ENCODE data around the gene CRHBP. TPM values are rescaled to one million over a fixed set of nuclear protein-coding genes. Genes with fewer than 3 reads are reported as not detected.
"Not testable (repeated sequence)": the region's sequence is repeated elsewhere in the genome, so short reads cannot be mapped to it uniquely, and the experiment has no call there.

The CRHBP gene
- total RNA-seq: not detected

DNA sequence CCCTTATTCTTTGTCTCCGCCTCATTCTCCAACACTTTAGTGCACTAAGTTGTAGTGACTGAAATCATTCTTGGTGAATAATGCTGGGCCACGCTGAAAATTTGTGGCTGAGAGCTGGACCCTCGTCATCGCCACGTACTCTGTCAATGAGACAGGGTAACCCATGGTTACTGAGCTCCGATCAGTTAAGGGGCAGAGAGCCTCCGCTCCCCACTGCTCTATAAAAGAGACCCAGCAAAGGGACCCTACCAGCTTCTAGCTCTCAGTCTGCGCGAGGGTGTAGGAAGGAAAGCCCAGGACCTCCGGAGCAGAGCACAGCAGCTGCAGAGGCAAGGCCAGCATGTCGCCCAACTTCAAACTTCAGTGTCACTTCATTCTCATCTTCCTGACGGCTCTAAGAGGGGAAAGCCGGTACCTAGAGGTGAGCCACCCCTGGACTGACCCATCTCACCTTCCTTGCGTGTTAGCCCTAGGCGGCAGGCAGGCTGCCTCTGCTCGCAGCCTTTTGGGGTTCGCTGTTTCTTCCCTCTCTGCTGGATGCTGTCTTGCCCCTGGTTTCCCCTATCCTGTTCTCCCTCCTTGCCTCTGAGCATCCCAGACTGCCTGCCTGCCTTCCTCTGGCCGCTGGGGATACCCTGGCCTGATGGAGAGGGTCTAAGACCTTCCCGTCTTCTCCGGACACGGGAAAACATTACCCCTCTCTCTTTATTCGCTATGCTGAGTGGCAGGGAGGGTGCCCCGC, at the start of gene CRHBP:
Gene CRHBP, plus strand, starts transcription at position 251 of the 742 bp plus-strand sequence. Its CDS starts 90 bp downstream, at position 341.
- Mint-ChIP-seq H3K27ac (no peak within 1 kb of the TSS), H3K36me3 (no peaks in the 10 kb centered on the region), H3K27me3 (peaks cover 30 to 34% of the 10 kb centered on the region in 2 donors), H3K4me1 (ENCODE audit: low read depth in 2 of 2) (no peaks in the 10 kb centered on the region), H3K9me3 (no peaks in the 10 kb centered on the region), H3K4me3 (no peak within 1 kb of the TSS)
- no peak for DNase-seq (ENCODE audit: low spot score)
- ATAC-seq: no peak

- ATAC-seq (no peak), DNase-seq (ENCODE audit: low spot score) (no peak)
- no peaks in the 10 kb centered on the region for H3K9me3 Mint-ChIP-seq
- peaks cover 5 to 14% of the 10 kb centered on the region in 2 donors for H3K27me3 Mint-ChIP-seq
- H3K36me3 Mint-ChIP-seq: no peaks in the 10 kb centered on the region
- no peak overlapping the region for H3K27ac Mint-ChIP-seq
- no peaks in the 10 kb centered on the region for H3K4me1 Mint-ChIP-seq (ENCODE audit: low read depth in 2 of 2)
- H3K4me3 Mint-ChIP-seq: no peak overlapping the region
These were observed 44.7 kb upstream of the CRHBP start for GRCh38 chr5:76908166-76908565.

DNA sequence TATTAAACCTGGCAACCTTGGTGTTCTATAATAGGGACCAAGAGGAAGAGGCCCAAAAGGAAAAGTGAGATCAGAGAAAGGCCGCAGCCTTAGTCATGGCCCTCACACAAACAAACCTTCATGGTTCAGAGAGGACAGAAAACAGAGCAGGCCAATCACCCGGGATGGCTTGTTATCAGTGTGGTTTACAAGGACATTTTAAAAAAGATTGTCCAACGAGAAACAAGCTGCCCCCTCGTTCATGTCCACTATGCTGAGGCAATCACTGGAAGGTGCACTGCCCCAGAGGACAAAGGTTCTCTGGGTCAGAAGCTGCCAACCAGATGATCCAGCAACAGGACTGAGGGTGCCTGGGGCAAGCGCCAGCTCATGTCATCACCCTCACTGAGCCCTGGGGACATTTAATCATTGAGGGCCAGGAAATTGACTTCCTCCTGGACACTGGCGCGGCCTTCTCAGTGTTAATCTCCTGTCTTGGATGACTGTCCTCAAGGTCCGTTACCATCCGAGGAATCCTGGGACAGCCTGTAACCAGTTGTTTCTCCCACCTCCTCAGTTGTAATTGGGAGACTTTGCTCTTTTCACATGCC, 42.4 kb upstream of the CRHBP start:
- H3K27me3 Mint-ChIP-seq: peaks cover 5 to 14% of the 10 kb centered on the region in 2 donors
- not testable (repeated sequence) for H3K36me3 Mint-ChIP-seq; H3K9me3 Mint-ChIP-seq; ATAC-seq; H3K27ac Mint-ChIP-seq; DNase-seq (ENCODE audit: low spot score); H3K4me1 Mint-ChIP-seq (ENCODE audit: low read depth in 2 of 2); H3K4me3 Mint-ChIP-seq

GRCh38 chr5:76914671-76915070, 38.2 kb upstream of the CRHBP start:
- not testable (repeated sequence) for H3K4me1 Mint-ChIP-seq (ENCODE audit: low read depth in 2 of 2); H3K27me3 Mint-ChIP-seq; DNase-seq (ENCODE audit: low spot score); H3K9me3 Mint-ChIP-seq; ATAC-seq; H3K4me3 Mint-ChIP-seq; H3K27ac Mint-ChIP-seq; H3K36me3 Mint-ChIP-seq

DNA sequence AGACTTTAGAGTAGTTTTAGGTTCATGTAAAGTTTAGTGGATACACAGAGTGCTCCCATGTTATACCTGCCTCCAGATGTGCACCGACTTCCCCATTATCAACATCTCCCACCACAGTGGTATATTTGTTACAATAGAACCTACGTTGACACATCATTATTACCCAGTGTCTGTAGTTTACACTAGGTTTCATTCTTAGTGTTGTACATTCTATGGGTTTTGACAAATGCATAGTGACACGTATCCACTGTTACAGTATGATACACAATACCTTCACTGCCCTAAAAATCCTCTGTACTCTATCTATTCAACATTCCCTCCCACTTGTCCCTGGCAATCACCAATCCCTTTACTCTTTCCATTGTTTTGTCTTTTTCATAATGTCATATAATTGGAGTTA, 34.3 kb upstream of the CRHBP start:
- no peak overlapping the region for H3K27ac Mint-ChIP-seq
- no peaks in the 10 kb centered on the region for H3K9me3 Mint-ChIP-seq
- H3K4me3 Mint-ChIP-seq: no peak overlapping the region
- ATAC-seq: no peak
- no peaks in the 10 kb centered on the region for H3K27me3 Mint-ChIP-seq
- DNase-seq (ENCODE audit: low spot score): no peak
- no peaks in the 10 kb centered on the region for H3K4me1 Mint-ChIP-seq (ENCODE audit: low read depth in 2 of 2)
- no peaks in the 10 kb centered on the region for H3K36me3 Mint-ChIP-seq

DNA sequence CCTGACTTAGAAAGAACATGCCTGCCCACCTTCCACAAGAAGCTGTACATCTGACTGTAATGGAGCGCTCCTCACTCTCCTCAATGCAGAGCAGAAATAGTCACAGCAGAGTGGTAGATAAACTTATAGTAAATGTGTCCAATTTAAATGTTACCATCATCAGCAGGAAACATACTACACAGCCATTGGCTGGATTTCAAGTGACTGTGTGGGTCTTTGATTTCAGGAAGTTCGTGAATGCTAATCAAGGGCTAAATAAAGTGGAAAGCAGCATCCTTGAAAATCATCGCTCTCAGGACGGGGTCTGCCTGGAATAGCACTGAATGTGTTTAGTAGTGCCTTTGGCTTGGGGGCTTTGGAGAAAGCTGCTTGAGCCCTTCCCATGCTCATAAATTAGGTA, 32.4 kb upstream of the CRHBP start:
- Mint-ChIP-seq H3K4me1 (ENCODE audit: low read depth in 2 of 2) (no peaks in the 10 kb centered on the region), H3K9me3 (no peaks in the 10 kb centered on the region), H3K27ac (no peak overlapping the region), H3K4me3 (no peak overlapping the region), H3K36me3 (no peaks in the 10 kb centered on the region), H3K27me3 (peaks cover 2 to 6% of the 10 kb centered on the region in 2 donors)
- ATAC-seq (no peak), DNase-seq (ENCODE audit: low spot score) (no peak)

DNA sequence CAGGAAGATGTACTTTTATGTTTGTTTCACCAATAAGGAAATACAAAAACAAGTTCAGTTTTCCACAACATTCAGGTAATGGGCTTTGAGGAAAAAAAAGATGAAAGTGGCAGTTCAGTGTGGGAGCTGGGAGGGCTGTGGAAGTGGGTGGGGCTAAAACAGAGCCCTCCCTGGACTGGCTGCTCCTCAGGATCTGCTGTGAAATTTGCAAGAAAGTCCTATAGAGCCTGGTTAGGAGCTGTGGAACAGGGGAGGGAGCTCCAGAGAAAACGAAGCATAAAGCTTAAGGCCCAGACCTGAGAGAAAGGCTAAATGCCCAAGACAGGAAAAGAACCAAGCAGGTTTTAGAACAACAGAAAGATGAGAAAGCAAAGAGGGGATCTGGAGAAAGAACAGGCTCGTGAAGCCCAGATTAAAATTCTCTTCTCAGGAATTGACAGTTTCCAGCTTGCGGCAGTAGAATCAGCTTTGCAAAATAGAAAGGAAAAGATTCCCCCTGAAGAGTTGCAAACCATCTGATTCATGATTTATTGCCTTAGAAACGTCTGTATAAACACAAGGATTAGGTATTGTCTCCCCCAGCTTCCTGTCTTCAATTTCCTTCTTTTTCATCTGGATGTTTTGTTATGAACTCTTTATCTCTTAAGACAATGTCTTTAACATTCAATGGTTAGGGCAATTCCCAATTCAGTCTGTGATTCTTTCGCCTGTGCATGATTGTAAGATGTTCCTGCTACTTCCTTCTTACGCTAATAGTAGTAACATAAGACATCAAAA, 26.3 kb upstream of the CRHBP start:
- Mint-ChIP-seq H3K27ac (no peak overlapping the region), H3K4me3 (no peak overlapping the region), H3K27me3 (peaks cover 9 to 19% of the 10 kb centered on the region in 2 donors), H3K9me3 (no peaks in the 10 kb centered on the region), H3K4me1 (ENCODE audit: low read depth in 2 of 2) (no peaks in the 10 kb centered on the region), H3K36me3 (no peaks in the 10 kb centered on the region)
- DNase-seq (ENCODE audit: low spot score) (no peak), ATAC-seq (no peak)

- H3K27ac Mint-ChIP-seq: no peak overlapping the region
- peaks cover 10 to 21% of the 10 kb centered on the region in 2 donors for H3K27me3 Mint-ChIP-seq
- H3K4me1 Mint-ChIP-seq (ENCODE audit: low read depth in 2 of 2): no peaks in the 10 kb centered on the region
- no peak for DNase-seq (ENCODE audit: low spot score)
- no peak overlapping the region for H3K4me3 Mint-ChIP-seq
- no peak for ATAC-seq
- H3K36me3 Mint-ChIP-seq: no peaks in the 10 kb centered on the region
- H3K9me3 Mint-ChIP-seq: no peaks in the 10 kb centered on the region
These were observed 24.9 kb upstream of the CRHBP start for GRCh38 chr5:76927961-76928360.

DNA sequence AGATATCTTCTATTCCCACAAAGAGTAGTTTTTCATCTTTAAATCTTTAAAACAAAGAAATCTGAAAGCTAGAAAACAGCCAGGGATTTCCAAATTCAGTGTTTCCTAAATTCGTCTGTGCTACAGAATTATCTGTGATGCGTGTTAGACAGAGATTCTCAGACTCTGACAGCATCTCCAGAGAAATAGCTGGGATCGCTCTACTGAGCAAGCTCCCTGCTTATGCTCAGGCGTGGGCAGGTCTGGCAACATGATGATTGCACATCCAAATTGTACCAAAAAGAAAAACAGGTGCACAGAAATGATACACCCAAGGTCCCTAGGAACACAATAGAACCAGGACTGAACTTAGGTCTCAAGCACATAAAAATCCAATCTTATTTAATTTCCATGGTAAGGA, 22.8 kb upstream of the CRHBP start:
- DNase-seq (ENCODE audit: low spot score) (no peak), ATAC-seq (no peak)
- Mint-ChIP-seq H3K36me3 (no peaks in the 10 kb centered on the region), H3K27me3 (peaks cover 8 to 24% of the 10 kb centered on the region in 2 donors), H3K4me1 (ENCODE audit: low read depth in 2 of 2) (no peaks in the 10 kb centered on the region), H3K27ac (no peak overlapping the region), H3K9me3 (peaks cover 2% of the 10 kb centered on the region), H3K4me3 (no peak overlapping the region)

GRCh38 chr5:76938177-76938576, 14.7 kb upstream of the CRHBP start:
- peaks cover 2% of the 10 kb centered on the region for H3K9me3 Mint-ChIP-seq
- no peaks in the 10 kb centered on the region for H3K4me1 Mint-ChIP-seq (ENCODE audit: low read depth in 2 of 2)
- ATAC-seq (no peak), DNase-seq (ENCODE audit: low spot score) (no peak)
- no peaks in the 10 kb centered on the region for H3K36me3 Mint-ChIP-seq
- no peak overlapping the region for H3K4me3 Mint-ChIP-seq
- peaks cover 11 to 26% of the 10 kb centered on the region in 2 donors for H3K27me3 Mint-ChIP-seq
- no peak overlapping the region for H3K27ac Mint-ChIP-seq

DNA sequence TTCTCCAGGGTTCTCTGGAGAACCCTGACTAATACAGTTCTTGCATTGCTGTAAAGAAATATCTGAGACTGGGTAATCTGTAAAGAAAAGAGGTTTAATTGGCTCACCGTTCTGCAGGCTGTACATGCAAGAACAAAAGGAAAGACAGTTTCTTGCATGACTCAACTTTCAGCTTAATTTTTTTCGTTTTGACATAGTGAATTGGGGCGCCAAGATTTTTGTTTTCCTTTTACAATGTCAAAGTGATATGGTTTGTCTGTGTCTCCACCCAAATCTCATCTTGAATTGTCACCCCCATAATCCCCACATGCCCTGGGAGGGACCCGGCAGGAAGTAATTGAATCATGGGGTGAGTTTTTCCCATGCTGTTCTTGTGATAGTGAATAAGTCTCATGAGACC, 11.8 kb upstream of the CRHBP start:
- Mint-ChIP-seq H3K4me1 (ENCODE audit: low read depth in 2 of 2) (no peaks in the 10 kb centered on the region), H3K27me3 (peaks cover 26 to 35% of the 10 kb centered on the region in 2 donors), H3K4me3 (no peak overlapping the region), H3K36me3 (no peaks in the 10 kb centered on the region), H3K27ac (no peak overlapping the region), H3K9me3 (no peaks in the 10 kb centered on the region)
- DNase-seq (ENCODE audit: low spot score) (no peak), ATAC-seq (no peak)

DNA sequence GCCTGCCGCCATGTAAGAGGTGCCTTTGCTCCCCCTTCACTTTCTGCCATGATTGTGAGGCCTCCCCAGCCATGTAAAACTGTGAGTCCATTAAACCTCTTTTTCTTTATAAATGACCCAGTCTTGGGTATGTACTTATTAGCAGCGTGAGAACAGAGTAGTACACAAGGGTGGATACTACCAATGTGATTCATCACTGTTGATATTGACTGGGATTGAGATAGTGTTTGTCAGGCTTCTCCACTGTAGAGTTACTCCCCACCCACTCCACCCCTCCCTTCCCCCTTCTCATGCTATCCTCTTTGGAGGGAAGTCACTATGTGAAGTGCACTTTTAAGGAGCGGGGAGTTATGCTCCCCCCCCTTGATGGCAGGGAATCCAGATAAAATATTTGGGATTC, 11.4 kb upstream of the CRHBP start:
- peaks cover 30 to 40% of the 10 kb centered on the region in 2 donors for H3K27me3 Mint-ChIP-seq
- no peak overlapping the region for H3K27ac Mint-ChIP-seq
- H3K4me3 Mint-ChIP-seq: no peak overlapping the region

DNA sequence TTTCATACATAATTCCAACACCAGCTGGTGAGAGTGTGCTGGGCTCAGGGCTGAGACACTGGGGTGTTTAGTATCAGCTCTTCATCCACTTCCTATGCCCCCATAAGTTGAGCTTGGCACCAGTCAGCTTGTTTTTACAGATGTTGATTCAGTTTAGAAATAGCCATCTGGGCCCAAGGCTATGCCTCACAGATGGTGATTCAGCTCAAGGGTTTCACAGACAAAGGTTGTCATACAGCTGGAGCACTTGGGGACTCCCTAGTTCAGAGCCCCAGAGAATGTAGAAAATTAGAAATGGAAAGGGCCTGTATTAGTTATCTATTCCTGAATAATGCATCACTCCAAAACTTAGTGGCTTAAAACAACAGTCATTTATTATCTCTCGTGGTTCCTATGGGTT, 10.3 kb upstream of the CRHBP start:
- no peak overlapping the region for H3K4me3 Mint-ChIP-seq
- H3K27ac Mint-ChIP-seq: no peak overlapping the region
- no peak for DNase-seq (ENCODE audit: low spot score)
- H3K4me1 Mint-ChIP-seq (ENCODE audit: low read depth in 2 of 2): no peaks in the 10 kb centered on the region
- no peak for ATAC-seq
- H3K36me3 Mint-ChIP-seq: no peaks in the 10 kb centered on the region
- no peaks in the 10 kb centered on the region for H3K9me3 Mint-ChIP-seq
- H3K27me3 Mint-ChIP-seq: peaks cover 30 to 51% of the 10 kb centered on the region in 2 donors

More for the DNA sequence above, 11.4 kb upstream of the CRHBP start:
- Mint-ChIP-seq H3K9me3 (no peaks in the 10 kb centered on the region), H3K36me3 (no peaks in the 10 kb centered on the region), H3K4me1 (ENCODE audit: low read depth in 2 of 2) (no peaks in the 10 kb centered on the region)
- no peak for DNase-seq (ENCODE audit: low spot score)
- no peak for ATAC-seq

GRCh38 chr5:76943006-76943405, 9.8 kb upstream of the CRHBP start:
- Mint-ChIP-seq H3K4me3 (no peak overlapping the region), H3K27me3 (peaks cover 28 to 49% of the 10 kb centered on the region in 2 donors), H3K4me1 (ENCODE audit: low read depth in 2 of 2) (no peaks in the 10 kb centered on the region), H3K9me3 (no peaks in the 10 kb centered on the region), H3K27ac (no peak overlapping the region), H3K36me3 (no peaks in the 10 kb centered on the region)
- ATAC-seq (peak in 1 of 2 donors; percentile 36), DNase-seq (ENCODE audit: low spot score) (no peak)
